ENCODE measurements around the gene TRAF4. TPM values are rescaled to one million over a fixed set of nuclear protein-coding genes. Genes with fewer than 3 reads are reported as not detected.
"Not testable (repeated sequence)": the region's sequence is repeated elsewhere in the genome, so short reads cannot be mapped to it uniquely, and the experiment has no call there.

TRAF4 gene
- total RNA-seq, 4 donors from 2014 or later, result 83.3 to 228 (median 184) TPM

DNA sequence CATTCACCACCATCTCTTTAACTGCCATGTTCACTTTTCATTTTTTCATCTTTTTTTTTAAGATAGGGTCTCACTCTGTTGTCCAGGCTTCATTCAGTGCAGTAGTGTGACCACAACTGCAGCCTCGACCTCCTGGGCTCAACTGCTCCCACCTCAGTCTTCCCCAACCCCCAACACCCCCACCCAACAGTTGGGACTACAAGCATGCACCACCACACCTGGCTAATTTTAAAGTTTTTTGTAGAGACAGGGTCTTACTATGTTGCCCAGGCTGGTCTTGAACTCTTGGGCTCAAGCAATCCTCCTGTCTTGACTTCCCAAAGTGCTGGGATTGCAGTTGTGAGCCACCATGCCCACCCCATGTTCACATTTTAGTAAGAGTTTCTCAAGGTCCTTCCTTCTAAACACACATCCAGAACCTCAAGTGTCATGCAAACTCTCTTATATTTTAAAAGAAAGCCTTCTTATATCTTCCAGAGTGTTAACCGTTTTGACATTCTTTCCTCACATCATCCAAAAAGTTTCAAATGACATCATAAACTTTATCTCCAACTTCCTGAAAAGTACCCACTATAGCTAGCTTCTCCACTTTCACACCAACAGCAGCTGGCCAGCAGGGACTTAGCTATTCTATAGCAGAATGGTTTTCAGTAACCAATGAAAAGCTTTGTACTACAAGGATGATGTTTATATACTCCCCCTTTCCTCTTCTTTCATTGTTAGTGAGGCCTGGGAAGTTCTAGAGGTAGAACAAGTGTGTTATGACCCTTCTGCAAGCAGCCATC lies 49.3 kb downstream of the TRAF4 start:
- no peak overlapping the region for H3K27ac ChIP-seq
- peaks cover 0 to 4% (median 0%) of the 10 kb centered on the region in 3 donors for H3K36me3 ChIP-seq
- H3K9me3 ChIP-seq, result no peaks in the 10 kb centered on the region
- peaks cover 0 to 6% (median 0%) of the 10 kb centered on the region in 4 donors for H3K4me1 ChIP-seq
- DNase-seq, result no peak
- H3K27me3 ChIP-seq, result no peaks in the 10 kb centered on the region
- H3K4me3 ChIP-seq, result no peak overlapping the region
- TF ChIP-seq POLR2A (IDR thresholded peaks at IDR 0.05), result no peak
- TF ChIP-seq, protein P1, sequence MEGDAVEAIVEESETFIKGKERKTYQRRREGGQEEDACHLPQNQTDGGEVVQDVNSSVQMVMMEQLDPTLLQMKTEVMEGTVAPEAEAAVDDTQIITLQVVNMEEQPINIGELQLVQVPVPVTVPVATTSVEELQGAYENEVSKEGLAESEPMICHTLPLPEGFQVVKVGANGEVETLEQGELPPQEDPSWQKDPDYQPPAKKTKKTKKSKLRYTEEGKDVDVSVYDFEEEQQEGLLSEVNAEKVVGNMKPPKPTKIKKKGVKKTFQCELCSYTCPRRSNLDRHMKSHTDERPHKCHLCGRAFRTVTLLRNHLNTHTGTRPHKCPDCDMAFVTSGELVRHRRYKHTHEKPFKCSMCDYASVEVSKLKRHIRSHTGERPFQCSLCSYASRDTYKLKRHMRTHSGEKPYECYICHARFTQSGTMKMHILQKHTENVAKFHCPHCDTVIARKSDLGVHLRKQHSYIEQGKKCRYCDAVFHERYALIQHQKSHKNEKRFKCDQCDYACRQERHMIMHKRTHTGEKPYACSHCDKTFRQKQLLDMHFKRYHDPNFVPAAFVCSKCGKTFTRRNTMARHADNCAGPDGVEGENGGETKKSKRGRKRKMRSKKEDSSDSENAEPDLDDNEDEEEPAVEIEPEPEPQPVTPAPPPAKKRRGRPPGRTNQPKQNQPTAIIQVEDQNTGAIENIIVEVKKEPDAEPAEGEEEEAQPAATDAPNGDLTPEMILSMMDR (IDR thresholded peaks at IDR 0.05), result no peak

DNA sequence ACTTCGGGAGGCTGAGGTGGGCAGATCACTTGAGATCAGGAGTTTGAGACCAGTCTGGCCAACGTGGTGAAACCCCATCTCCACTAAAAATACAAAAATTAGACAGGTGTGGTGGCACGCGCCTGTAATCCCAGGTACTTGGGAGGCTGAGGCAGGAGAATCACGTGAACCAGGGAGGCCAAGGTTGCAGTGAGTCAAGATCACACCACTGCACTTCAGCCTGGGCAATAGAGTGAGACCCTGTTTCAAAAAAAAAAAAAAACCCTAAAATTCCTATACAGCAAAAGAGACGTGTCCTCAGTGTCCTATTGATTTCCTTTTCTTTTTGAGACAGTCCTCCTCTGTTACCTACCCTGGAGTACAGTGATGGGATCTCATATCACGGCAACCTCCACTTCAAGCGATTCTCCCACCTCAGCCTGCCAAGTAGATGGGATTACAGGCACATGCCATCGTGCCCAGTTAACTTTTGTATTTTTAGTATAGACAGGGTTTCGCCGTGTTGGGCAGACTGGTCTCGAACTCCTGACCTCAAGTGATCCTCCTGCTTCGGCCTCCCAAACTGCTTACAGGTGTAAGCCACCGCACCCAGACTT lies 51.1 kb downstream of the TRAF4 start:
- H3K27me3 ChIP-seq, H3K4me3 ChIP-seq, H3K4me1 ChIP-seq, H3K9me3 ChIP-seq, DNase-seq, H3K27ac ChIP-seq, H3K36me3 ChIP-seq: not testable (repeated sequence)

DNA sequence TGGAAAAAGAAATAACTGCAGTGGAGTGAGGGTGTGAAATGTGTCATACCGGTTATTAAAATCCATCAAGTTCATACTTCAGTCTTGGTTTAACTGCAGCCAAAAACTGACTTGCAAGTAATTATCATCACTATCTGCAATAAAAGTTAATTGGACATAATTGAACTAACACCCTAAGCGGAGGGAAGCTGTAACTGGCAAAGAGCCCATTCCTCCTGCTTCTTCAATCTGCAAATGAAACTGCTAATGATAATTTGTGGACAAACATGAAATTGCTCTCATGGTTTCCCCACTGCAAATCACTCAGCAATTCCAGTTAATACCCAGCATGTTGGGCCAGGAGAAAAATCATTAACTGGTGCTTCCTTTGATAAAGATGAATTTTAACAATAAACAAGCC lies 52.3 kb downstream of the TRAF4 start:
- Histone ChIP-seq H3K4me3 (no peak overlapping the region), H3K4me1 (peaks cover 0 to 6% (median 0%) of the 10 kb centered on the region in 4 donors), H3K36me3 (peaks cover 0 to 4% (median 0%) of the 10 kb centered on the region in 3 donors), H3K27ac (no peak overlapping the region), H3K27me3 (no peaks in the 10 kb centered on the region), H3K9me3 (no peaks in the 10 kb centered on the region)
- no peak for TF ChIP-seq POLR2A (IDR thresholded peaks at IDR 0.05)
- TF ChIP-seq, protein P1 (IDR thresholded peaks at IDR 0.05), result no peak
- no peak for DNase-seq

Small RNAs within 50 kb of the gene (small RNA-seq; reads per million reads assigned to genes)
- gene SNORD42A (0 reads per million in 2 donors), gene SNORD42B (0 reads per million in 2 donors), gene SNORD4A (0 reads per million in 2 donors), gene SNORD4B (0 reads per million in 2 donors)

Other genes with a start within 250 kb of the TRAF4 start
- not detected for gene FOXN1, start 237.7 kb upstream of the TRAF4 start, total RNA-seq
- 10 to 100 TPM; 22.6 to 39.2 (median 31.4) TPM for gene UNC119, start 191.4 kb upstream of the TRAF4 start, total RNA-seq
- 100 to 1,000 TPM in 2 of 4 donors, 10 to 100 TPM in 2; 47.0 to 188 (median 107) TPM for gene PIGS, start 172.5 kb upstream of the TRAF4 start, total RNA-seq
- gene ALDOC, start 167.1 kb upstream of the TRAF4 start, total RNA-seq, result 100 to 1,000 TPM in 2 of 4 donors, 10 to 100 TPM in 2; 14.9 to 192 (median 120) TPM
- gene SPAG5, start 145.0 kb upstream of the TRAF4 start, total RNA-seq, result 10 to 100 TPM; 40.3 to 67.7 (median 49.6) TPM
- 10 to 100 TPM; 11.6 to 36.8 (median 23.3) TPM for gene RSKR, start 129.8 kb upstream of the TRAF4 start, total RNA-seq
- 100 to 1,000 TPM; 139 to 175 (median 167) TPM for gene BLTP2, start 98.9 kb upstream of the TRAF4 start, total RNA-seq
- gene SDF2, start 82.1 kb upstream of the TRAF4 start, total RNA-seq, result 10 to 100 TPM; 39.6 to 60.5 (median 55.9) TPM
- gene SUPT6H, start 81.8 kb upstream of the TRAF4 start, total RNA-seq, result 100 to 1,000 TPM in 1 of 4 donors, 10 to 100 TPM in 3; 61.5 to 101 (median 96.0) TPM
- 1 to 10 TPM in 3 of 4 donors, not detected in 1; 1.7 to 3.5 (median 3.1) TPM for gene PROCA1, start 32.1 kb upstream of the TRAF4 start, total RNA-seq
- gene RAB34, start 26.1 kb upstream of the TRAF4 start, total RNA-seq, result 10 to 100 TPM; 14.5 to 69.3 (median 30.2) TPM
- 100 to 1,000 TPM; 214 to 675 (median 268) TPM for gene RPL23A, start 24.0 kb upstream of the TRAF4 start, total RNA-seq
- gene TLCD1, start 17.8 kb upstream of the TRAF4 start, total RNA-seq, result 1 to 10 TPM; 3.3 to 9.1 (median 5.8) TPM
- gene NEK8, start 15.2 kb upstream of the TRAF4 start, total RNA-seq, result 10 to 100 TPM in 2 of 4 donors, 1 to 10 TPM in 2; 7.4 to 89.1 (median 14.0) TPM
- gene FAM222B, start 98.8 kb downstream of the TRAF4 start, total RNA-seq, result 10 to 100 TPM; 28.1 to 55.8 (median 44.6) TPM
- 100 to 1,000 TPM in 1 of 4 donors, 10 to 100 TPM in 3; 43.8 to 118 (median 51.0) TPM for gene ERAL1, start 111.0 kb downstream of the TRAF4 start, total RNA-seq
- 10 to 100 TPM; 21.7 to 53.6 (median 41.9) TPM for gene FLOT2, start 153.7 kb downstream of the TRAF4 start, total RNA-seq
- 10 to 100 TPM in 1 of 4 donors, 1 to 10 TPM in 3; 3.3 to 10.0 (median 7.1) TPM for gene DHRS13, start 159.1 kb downstream of the TRAF4 start, total RNA-seq
- gene PHF12, start 207.5 kb downstream of the TRAF4 start, total RNA-seq, result 100 to 1,000 TPM in 1 of 4 donors, 10 to 100 TPM in 3; 54.8 to 114 (median 72.9) TPM

All from Peyer's patch (tissue), 4 donors.